WTC11 (cell line): ENCODE measurements around the gene STK32B. TPM values are rescaled to one million over a fixed set of nuclear protein-coding genes. Genes with fewer than 3 reads are reported as not detected.

ENCODE experiments used
- ATAC-seq: fragments of 200-7000 bp; cut with Tn5 transposase; 2 replicates; pipeline ENCODE4 v1.10.0; 2021; ENCODE audit warnings: mild to moderate bottlenecking, moderate library complexity
- CTCF ChIA-PET: fragments of 300-600 bp; sonication (Branson Sonifier 250); formaldehyde crosslinking; loops from one replicate; lab custom pipeline; 2021; ENCODE audit warnings: antibody characterized with exemption; lab: Charles Lee
- POLR2A ChIA-PET: fragments of 350-600 bp; sonication (Branson Sonifier 250); formaldehyde crosslinking; loops from one replicate; lab custom pipeline; 2021; ENCODE audit warnings: antibody characterized with exemption; lab: Charles Lee
- DNase-seq: peaks from one replicate; pipeline ENCODE4 v3.0.0; 2021; ENCODE audit warnings: low spot score
- H3K27ac Mint-ChIP-seq: 2 replicates; pipeline ENCODE4 v1.8.0; 2021; ENCODE audit warnings: mixed read lengths
- H3K27me3 Mint-ChIP-seq: 2 replicates; pipeline ENCODE4 v1.8.0; 2021; ENCODE audit warnings: low read depth, mild to moderate bottlenecking, moderate library complexity, mixed read lengths
- H3K36me3 Mint-ChIP-seq: 2 replicates; pipeline ENCODE4 v1.8.0; 2021; ENCODE audit warnings: mixed read lengths
- H3K4me1 Mint-ChIP-seq: 2 replicates; pipeline ENCODE4 v1.8.0; 2022; ENCODE audit warnings: mixed read lengths
- H3K4me3 Mint-ChIP-seq: 2 replicates; pipeline ENCODE4 v1.8.0; 2021; ENCODE audit warnings: mild to moderate bottlenecking, moderate library complexity, mixed read lengths
- H3K9me3 Mint-ChIP-seq: 2 replicates; pipeline ENCODE4 v1.8.0; 2021; ENCODE audit warnings: mixed read lengths
- CBFB ChIP-seq: sonication (generic); formaldehyde crosslinking; IDR thresholded peaks from 2 replicates; pipeline ENCODE4 v1.8.1; 2022; ENCODE audit warnings: mild to moderate bottlenecking, low read depth, missing genetic modification reagents
- EMX1 ChIP-seq: fragments of 250-450 bp; sonication (Bioruptor Pico); IDR thresholded peaks from 2 replicates; pipeline ENCODE4 v1.8.0; 2021; ENCODE audit warnings: mild to moderate bottlenecking
- FOXJ3 ChIP-seq: sonication (generic); formaldehyde crosslinking; IDR thresholded peaks from 2 replicates; pipeline ENCODE4 v1.9.0; 2021; ENCODE audit warnings: missing genetic modification reagents, mild to moderate bottlenecking, borderline replicate concordance
- GRHL2 ChIP-seq: fragments of 250-450 bp; sonication (Bioruptor Pico); IDR thresholded peaks from 2 replicates; pipeline ENCODE4 v1.8.0; 2022; ENCODE audit warnings: mild to moderate bottlenecking, moderate library complexity; ENCODE audit not compliant: insufficient replicate concordance, severe bottlenecking
- MLX ChIP-seq: sonication (generic); formaldehyde crosslinking; IDR thresholded peaks from 2 replicates; pipeline ENCODE4 v1.8.1; 2023; ENCODE audit warnings: mild to moderate bottlenecking, missing genetic modification reagents, moderate library complexity
- MYBL2 ChIP-seq: sonication (generic); formaldehyde crosslinking; IDR thresholded peaks from 2 replicates; pipeline ENCODE4 v1.8.1; 2023; ENCODE audit warnings: mild to moderate bottlenecking, moderate library complexity, missing genetic modification reagents
- NFE2L1 ChIP-seq: sonication (generic); formaldehyde crosslinking; IDR thresholded peaks from 2 replicates; pipeline ENCODE4 v1.8.1; 2023; ENCODE audit warnings: missing genetic modification reagents
- NR3C1 ChIP-seq: sonication (generic); formaldehyde crosslinking; conservative IDR thresholded peaks from 2 replicates; pipeline ENCODE4 v1.8.1; 2023; ENCODE audit warnings: low read depth, mild to moderate bottlenecking, missing genetic modification reagents
- PRRX2 ChIP-seq: fragments of 250-450 bp; sonication (Bioruptor Pico); IDR thresholded peaks from 2 replicates; pipeline ENCODE4 v1.8.0; 2021; ENCODE audit warnings: mild to moderate bottlenecking
- RELA ChIP-seq: sonication (generic); formaldehyde crosslinking; IDR thresholded peaks from 2 replicates; pipeline ENCODE4 v1.8.1; 2022; ENCODE audit warnings: missing genetic modification reagents, mild to moderate bottlenecking, borderline replicate concordance
- SMAD3 ChIP-seq: sonication (generic); formaldehyde crosslinking; IDR thresholded peaks from 2 replicates; pipeline ENCODE4 v1.8.0; 2022; ENCODE audit warnings: missing genetic modification reagents, mild to moderate bottlenecking, borderline replicate concordance
- SOX15 ChIP-seq: fragments of 250-450 bp; sonication (Bioruptor Pico); IDR thresholded peaks from 2 replicates; pipeline ENCODE4 v1.9.0; 2021; ENCODE audit warnings: mild to moderate bottlenecking
- STAT6 ChIP-seq: sonication (generic); formaldehyde crosslinking; conservative IDR thresholded peaks from 2 replicates; pipeline ENCODE4 v1.8.1; 2023; ENCODE audit warnings: mild to moderate bottlenecking, low read depth, missing genetic modification reagents, moderate library complexity
- TEAD4 ChIP-seq: sonication (generic); formaldehyde crosslinking; IDR thresholded peaks from 2 replicates; pipeline ENCODE4 v1.8.0; 2022; ENCODE audit warnings: mild to moderate bottlenecking, missing genetic modification reagents
- USF1 ChIP-seq: sonication (generic); formaldehyde crosslinking; IDR thresholded peaks from 2 replicates; pipeline ENCODE4 v1.8.0; 2022; ENCODE audit warnings: mild to moderate bottlenecking, missing genetic modification reagents
- ZNF396 ChIP-seq: fragments of 250-450 bp; sonication (Bioruptor Pico); IDR thresholded peaks from 2 replicates; pipeline ENCODE4 v1.8.0; 2021; ENCODE audit warnings: mild to moderate bottlenecking, moderate library complexity, borderline replicate concordance
- ZNF671 ChIP-seq: fragments of 250-450 bp; sonication (Bioruptor Pico); IDR thresholded peaks from 2 replicates; pipeline ENCODE4 v1.8.0; 2021; ENCODE audit warnings: mild to moderate bottlenecking
- total RNA-seq: library from RNA; stranded (reverse); gene quantifications from 3 replicates; pipeline ENCODE4 v1.2.3, GENCODE V29; 2021
- TF ChIP-seq, protein P1 (sequence below): fragments of 250-450 bp; sonication (Bioruptor Pico); IDR thresholded peaks from 2 replicates; pipeline ENCODE4 v1.8.0; 2021; ENCODE audit warnings: mild to moderate bottlenecking
- TF ChIP-seq, protein P2 (sequence below): fragments of 250-450 bp; sonication (Bioruptor Pico); IDR thresholded peaks from 2 replicates; pipeline ENCODE4 v1.9.0; 2021; ENCODE audit warnings: mild to moderate bottlenecking
- TF ChIP-seq, protein P3 (sequence below): sonication (generic); formaldehyde crosslinking; IDR thresholded peaks from 2 replicates; pipeline ENCODE4 v1.8.1; 2023; ENCODE audit warnings: mild to moderate bottlenecking, moderate library complexity, missing genetic modification reagents
- TF ChIP-seq, protein P4 (sequence below): sonication (generic); formaldehyde crosslinking; IDR thresholded peaks from 2 replicates; pipeline ENCODE4 v1.8.1; 2022; ENCODE audit warnings: mild to moderate bottlenecking, missing genetic modification reagents, moderate library complexity, borderline replicate concordance
- TF ChIP-seq, protein P5 (sequence below): sonication (generic); formaldehyde crosslinking; IDR thresholded peaks from 2 replicates; pipeline ENCODE4 v1.8.1; 2023; ENCODE audit warnings: mild to moderate bottlenecking, missing genetic modification reagents
- TF ChIP-seq, protein P6 (sequence below): sonication (generic); formaldehyde crosslinking; IDR thresholded peaks from 2 replicates; pipeline ENCODE4 v1.8.1; 2023; ENCODE audit warnings: mild to moderate bottlenecking, missing genetic modification reagents, borderline replicate concordance

The STK32B gene
- total RNA-seq, 1 experiment from 2014 or later, result 1.9 TPM

DNA sequence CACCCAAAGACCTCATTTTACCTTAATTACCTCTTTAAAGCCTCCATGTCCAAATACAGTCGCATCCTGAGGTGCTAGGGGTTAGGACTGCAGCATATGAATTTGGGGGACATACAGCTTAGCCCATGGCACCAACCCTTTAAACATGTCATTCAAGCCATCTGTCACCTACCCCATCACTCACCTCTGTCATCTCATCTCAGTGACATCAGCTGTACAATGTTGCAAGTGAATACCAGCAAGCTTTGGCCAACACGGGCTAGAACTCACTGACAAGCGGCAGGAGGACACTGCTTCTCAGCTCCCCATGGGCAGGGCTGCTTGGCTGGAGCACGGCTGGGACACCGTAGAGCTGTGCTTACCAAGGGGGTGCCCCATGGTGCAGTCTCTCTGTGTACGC is 107.5 kb downstream of the STK32B start (continued):
- TF ChIP-seq EMX1 (no peak), ZNF396 (CRISPR knock-in tag) (no peak), NFE2L1 (CRISPR knock-in tag) (no peak), ZNF671 (no peak), SOX15 (CRISPR knock-in tag) (no peak), MYBL2 (CRISPR knock-in tag) (no peak), GRHL2 (CRISPR knock-in tag) (no peak)

DNA sequence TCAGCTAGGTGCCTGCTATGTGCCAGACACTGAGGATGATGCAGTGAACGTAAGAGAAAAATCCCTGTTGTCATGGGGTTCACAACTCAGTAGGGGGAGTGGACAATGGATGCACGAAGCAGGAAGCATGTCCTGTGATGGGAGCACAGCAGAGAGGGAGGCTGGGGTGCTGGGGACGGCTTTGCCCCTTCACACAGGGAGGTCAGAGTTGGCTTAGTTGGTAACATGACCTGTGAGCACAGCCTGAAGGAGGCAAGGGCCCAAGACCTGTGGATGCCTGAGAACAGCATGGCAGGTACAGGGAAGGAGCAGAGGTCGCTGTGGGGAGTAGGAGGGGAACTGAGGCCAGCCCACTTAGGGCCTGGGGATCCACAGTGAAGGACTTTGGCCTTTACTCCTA is 109.4 kb downstream of the STK32B start:
- POLR2A ChIA-PET, result no interaction called here
- Mint-ChIP-seq H3K27ac (no peak overlapping the region), H3K9me3 (no peaks in the 10 kb centered on the region), H3K4me1 (peaks cover 23% of the 10 kb centered on the region), H3K36me3 (no peaks in the 10 kb centered on the region), H3K27me3 (peaks cover 27% of the 10 kb centered on the region), H3K4me3 (no peak overlapping the region)
- no peak for DNase-seq
- ATAC-seq, result no peak
- CTCF ChIA-PET, result no interaction called here
- TF ChIP-seq, protein P1, sequence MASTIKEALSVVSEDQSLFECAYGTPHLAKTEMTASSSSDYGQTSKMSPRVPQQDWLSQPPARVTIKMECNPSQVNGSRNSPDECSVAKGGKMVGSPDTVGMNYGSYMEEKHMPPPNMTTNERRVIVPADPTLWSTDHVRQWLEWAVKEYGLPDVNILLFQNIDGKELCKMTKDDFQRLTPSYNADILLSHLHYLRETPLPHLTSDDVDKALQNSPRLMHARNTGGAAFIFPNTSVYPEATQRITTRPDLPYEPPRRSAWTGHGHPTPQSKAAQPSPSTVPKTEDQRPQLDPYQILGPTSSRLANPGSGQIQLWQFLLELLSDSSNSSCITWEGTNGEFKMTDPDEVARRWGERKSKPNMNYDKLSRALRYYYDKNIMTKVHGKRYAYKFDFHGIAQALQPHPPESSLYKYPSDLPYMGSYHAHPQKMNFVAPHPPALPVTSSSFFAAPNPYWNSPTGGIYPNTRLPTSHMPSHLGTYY (CRISPR knock-in tag), result no peak
- TF ChIP-seq, protein P2, sequence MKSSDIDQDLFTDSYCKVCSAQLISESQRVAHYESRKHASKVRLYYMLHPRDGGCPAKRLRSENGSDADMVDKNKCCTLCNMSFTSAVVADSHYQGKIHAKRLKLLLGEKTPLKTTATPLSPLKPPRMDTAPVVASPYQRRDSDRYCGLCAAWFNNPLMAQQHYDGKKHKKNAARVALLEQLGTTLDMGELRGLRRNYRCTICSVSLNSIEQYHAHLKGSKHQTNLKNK, result no peak
- TF ChIP-seq, protein P3, sequence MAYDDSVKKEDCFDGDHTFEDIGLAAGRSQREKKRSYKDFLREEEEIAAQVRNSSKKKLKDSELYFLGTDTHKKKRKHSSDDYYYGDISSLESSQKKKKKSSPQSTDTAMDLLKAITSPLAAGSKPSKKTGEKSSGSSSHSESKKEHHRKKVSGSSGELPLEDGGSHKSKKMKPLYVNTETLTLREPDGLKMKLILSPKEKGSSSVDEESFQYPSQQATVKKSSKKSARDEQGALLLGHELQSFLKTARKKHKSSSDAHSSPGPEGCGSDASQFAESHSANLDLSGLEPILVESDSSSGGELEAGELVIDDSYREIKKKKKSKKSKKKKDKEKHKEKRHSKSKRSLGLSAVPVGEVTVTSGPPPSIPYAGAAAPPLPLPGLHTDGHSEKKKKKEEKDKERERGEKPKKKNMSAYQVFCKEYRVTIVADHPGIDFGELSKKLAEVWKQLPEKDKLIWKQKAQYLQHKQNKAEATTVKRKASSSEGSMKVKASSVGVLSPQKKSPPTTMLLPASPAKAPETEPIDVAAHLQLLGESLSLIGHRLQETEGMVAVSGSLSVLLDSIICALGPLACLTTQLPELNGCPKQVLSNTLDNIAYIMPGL (CRISPR knock-in tag), result no peak
- TF ChIP-seq PRRX2 (CRISPR knock-in tag) (no peak), SMAD3 (no peak), USF1 (CRISPR knock-in tag) (no peak), ZNF396 (CRISPR knock-in tag) (no peak), FOXJ3 (CRISPR knock-in tag) (no peak), STAT6 (CRISPR knock-in tag) (no peak), NR3C1 (CRISPR knock-in tag) (no peak), RELA (no peak), CBFB (CRISPR knock-in tag) (no peak), TEAD4 (no peak), MLX (CRISPR knock-in tag) (no peak)
- TF ChIP-seq, protein P4, sequence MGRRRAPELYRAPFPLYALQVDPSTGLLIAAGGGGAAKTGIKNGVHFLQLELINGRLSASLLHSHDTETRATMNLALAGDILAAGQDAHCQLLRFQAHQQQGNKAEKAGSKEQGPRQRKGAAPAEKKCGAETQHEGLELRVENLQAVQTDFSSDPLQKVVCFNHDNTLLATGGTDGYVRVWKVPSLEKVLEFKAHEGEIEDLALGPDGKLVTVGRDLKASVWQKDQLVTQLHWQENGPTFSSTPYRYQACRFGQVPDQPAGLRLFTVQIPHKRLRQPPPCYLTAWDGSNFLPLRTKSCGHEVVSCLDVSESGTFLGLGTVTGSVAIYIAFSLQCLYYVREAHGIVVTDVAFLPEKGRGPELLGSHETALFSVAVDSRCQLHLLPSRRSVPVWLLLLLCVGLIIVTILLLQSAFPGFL (CRISPR knock-in tag), result no peak
- TF ChIP-seq, protein P5, sequence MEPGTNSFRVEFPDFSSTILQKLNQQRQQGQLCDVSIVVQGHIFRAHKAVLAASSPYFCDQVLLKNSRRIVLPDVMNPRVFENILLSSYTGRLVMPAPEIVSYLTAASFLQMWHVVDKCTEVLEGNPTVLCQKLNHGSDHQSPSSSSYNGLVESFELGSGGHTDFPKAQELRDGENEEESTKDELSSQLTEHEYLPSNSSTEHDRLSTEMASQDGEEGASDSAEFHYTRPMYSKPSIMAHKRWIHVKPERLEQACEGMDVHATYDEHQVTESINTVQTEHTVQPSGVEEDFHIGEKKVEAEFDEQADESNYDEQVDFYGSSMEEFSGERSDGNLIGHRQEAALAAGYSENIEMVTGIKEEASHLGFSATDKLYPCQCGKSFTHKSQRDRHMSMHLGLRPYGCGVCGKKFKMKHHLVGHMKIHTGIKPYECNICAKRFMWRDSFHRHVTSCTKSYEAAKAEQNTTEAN (CRISPR knock-in tag), result no peak
- TF ChIP-seq, protein P6, sequence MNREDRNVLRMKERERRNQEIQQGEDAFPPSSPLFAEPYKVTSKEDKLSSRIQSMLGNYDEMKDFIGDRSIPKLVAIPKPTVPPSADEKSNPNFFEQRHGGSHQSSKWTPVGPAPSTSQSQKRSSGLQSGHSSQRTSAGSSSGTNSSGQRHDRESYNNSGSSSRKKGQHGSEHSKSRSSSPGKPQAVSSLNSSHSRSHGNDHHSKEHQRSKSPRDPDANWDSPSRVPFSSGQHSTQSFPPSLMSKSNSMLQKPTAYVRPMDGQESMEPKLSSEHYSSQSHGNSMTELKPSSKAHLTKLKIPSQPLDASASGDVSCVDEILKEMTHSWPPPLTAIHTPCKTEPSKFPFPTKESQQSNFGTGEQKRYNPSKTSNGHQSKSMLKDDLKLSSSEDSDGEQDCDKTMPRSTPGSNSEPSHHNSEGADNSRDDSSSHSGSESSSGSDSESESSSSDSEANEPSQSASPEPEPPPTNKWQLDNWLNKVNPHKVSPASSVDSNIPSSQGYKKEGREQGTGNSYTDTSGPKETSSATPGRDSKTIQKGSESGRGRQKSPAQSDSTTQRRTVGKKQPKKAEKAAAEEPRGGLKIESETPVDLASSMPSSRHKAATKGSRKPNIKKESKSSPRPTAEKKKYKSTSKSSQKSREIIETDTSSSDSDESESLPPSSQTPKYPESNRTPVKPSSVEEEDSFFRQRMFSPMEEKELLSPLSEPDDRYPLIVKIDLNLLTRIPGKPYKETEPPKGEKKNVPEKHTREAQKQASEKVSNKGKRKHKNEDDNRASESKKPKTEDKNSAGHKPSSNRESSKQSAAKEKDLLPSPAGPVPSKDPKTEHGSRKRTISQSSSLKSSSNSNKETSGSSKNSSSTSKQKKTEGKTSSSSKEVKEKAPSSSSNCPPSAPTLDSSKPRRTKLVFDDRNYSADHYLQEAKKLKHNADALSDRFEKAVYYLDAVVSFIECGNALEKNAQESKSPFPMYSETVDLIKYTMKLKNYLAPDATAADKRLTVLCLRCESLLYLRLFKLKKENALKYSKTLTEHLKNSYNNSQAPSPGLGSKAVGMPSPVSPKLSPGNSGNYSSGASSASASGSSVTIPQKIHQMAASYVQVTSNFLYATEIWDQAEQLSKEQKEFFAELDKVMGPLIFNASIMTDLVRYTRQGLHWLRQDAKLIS (CRISPR knock-in tag), result no peak
